DOHH2 (cell line): ENCODE results near the gene EZR.

Experiments used
- H3F3A ChIP-seq: fragments of 200-600 bp; sonication (generic), shearing (Covaris generic); 2 replicates; pipeline ENCODE4 v1.6.0; 2016; ENCODE audit warnings: antibody characterized with exemption, mild to moderate bottlenecking; ENCODE audit not compliant: control insufficient read depth, insufficient read depth
- H3K27ac ChIP-seq: fragments of 200-600 bp; sonication (generic); 2 replicates; pipeline ENCODE4 v1.5.1; 2014; ENCODE audit warnings: low read depth, mild to moderate bottlenecking, low read length, moderate library complexity
- H3K27me3 ChIP-seq: fragments of 200-600 bp; sonication (generic); 2 replicates; pipeline ENCODE4 v1.6.1; 2014; ENCODE audit warnings: mild to moderate bottlenecking, low read length, mixed read lengths; ENCODE audit not compliant: control insufficient read depth
- H3K36me3 ChIP-seq: fragments of 200-600 bp; sonication (generic); 2 replicates; pipeline ENCODE4 v1.6.1; 2014; ENCODE audit warnings: mild to moderate bottlenecking, low read length, moderate library complexity, mixed read lengths; ENCODE audit not compliant: control insufficient read depth
- H3K4me1 ChIP-seq: fragments of 200-600 bp; sonication (generic); 2 replicates; pipeline ENCODE4 v1.6.1; 2014; ENCODE audit warnings: mild to moderate bottlenecking, low read length, mixed read lengths; ENCODE audit not compliant: control insufficient read depth
- H3K4me2 ChIP-seq: fragments of 200-600 bp; sonication (generic); 2 replicates; pipeline ENCODE4 v1.6.0; 2014; ENCODE audit warnings: mild to moderate bottlenecking, low read length, moderate library complexity
- H3K4me3 ChIP-seq: fragments of 200-600 bp; sonication (generic); 2 replicates; pipeline ENCODE4 v1.5.1; 2014; ENCODE audit warnings: mild to moderate bottlenecking, low read length, mixed read lengths
- H3K79me2 ChIP-seq: fragments of 200-600 bp; sonication (generic); 2 replicates; pipeline ENCODE4 v1.6.1; 2014; ENCODE audit warnings: mild to moderate bottlenecking, low read length, mixed read lengths; ENCODE audit not compliant: control insufficient read depth
- H3K9me2 ChIP-seq: fragments of 200-600 bp; sonication (generic); replicated peaks from 2 replicates; pipeline ENCODE4 v1.6.1; 2014; ENCODE audit warnings: mild to moderate bottlenecking, low read length, mixed read lengths; ENCODE audit not compliant: control insufficient read depth
- H3K9me3 ChIP-seq: fragments of 200-600 bp; sonication (generic); 2 replicates; pipeline ENCODE4 v1.6.1; 2014; ENCODE audit warnings: antibody characterized with exemption, low read length, mixed read lengths; ENCODE audit not compliant: control insufficient read depth, insufficient read depth
- H4K20me1 ChIP-seq: fragments of 200-600 bp; sonication (generic); 2 replicates; pipeline ENCODE4 v1.6.0; 2014; ENCODE audit warnings: low read depth, mild to moderate bottlenecking, antibody characterized with exemption, low read length, moderate library complexity; ENCODE audit not compliant: control insufficient read depth, insufficient read depth
- EZH2phosphoT487 ChIP-seq: fragments of 200-600 bp; sonication (generic); IDR thresholded peaks from 2 replicates; pipeline ENCODE4 v1.6.1; 2017; ENCODE audit warnings: borderline replicate concordance, mild to moderate bottlenecking, antibody characterized with exemption, low read length, moderate library complexity, mixed read lengths
- TF ChIP-seq, protein P1 (sequence below): fragments of 200-600 bp; sonication (generic); IDR thresholded peaks from one replicate; pipeline ENCODE4 v1.5.1; 2014; ENCODE audit warnings: antibody characterized with exemption, mild to moderate bottlenecking, low read depth, low read length; ENCODE audit not compliant: poor library complexity, severe bottlenecking

Gene EZR

DNA sequence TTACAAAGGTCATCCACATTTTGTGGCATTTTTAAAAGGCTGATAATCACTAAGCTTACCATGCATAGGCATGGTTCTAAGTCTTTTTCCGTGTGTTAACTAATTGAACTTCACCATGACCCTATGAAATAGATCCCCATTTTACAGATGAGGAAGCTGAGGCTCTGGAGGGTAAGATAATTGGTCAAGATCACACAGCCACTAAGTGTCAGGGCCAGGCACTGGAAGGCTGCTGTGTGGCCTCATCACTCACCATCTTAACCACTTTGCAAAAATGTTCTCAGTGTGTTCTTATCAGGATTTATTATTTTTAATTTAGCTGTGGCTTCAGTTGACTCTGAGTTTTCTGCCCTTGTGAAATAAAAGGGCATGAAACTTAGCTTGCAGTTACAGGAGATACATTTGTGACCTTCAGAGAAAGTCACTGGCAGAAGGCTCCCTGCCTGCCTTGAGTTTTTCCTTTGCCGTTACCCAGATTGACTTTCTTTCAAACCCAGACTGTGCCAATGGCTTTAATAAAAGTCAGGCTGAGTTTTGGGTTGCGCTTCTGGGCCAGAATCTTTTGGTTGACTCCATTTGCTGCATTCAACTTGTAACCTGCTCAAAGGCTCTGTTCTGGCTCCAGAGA is 82.0 kb downstream of the EZR start:
- H3K9me2 ChIP-seq = no peaks in the 10 kb centered on the region
- H3K9me3 ChIP-seq = peaks cover 11% of the 10 kb centered on the region
- H3K4me2 ChIP-seq = no peak overlapping the region
- TF ChIP-seq, protein P1, sequence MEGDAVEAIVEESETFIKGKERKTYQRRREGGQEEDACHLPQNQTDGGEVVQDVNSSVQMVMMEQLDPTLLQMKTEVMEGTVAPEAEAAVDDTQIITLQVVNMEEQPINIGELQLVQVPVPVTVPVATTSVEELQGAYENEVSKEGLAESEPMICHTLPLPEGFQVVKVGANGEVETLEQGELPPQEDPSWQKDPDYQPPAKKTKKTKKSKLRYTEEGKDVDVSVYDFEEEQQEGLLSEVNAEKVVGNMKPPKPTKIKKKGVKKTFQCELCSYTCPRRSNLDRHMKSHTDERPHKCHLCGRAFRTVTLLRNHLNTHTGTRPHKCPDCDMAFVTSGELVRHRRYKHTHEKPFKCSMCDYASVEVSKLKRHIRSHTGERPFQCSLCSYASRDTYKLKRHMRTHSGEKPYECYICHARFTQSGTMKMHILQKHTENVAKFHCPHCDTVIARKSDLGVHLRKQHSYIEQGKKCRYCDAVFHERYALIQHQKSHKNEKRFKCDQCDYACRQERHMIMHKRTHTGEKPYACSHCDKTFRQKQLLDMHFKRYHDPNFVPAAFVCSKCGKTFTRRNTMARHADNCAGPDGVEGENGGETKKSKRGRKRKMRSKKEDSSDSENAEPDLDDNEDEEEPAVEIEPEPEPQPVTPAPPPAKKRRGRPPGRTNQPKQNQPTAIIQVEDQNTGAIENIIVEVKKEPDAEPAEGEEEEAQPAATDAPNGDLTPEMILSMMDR = no peak
- no peak for TF ChIP-seq EZH2phosphoT487
- H3K4me1 ChIP-seq = no peaks in the 10 kb centered on the region
- H3K27ac ChIP-seq = no peak overlapping the region
- H3F3A ChIP-seq = no peaks in the 10 kb centered on the region
- H3K4me3 ChIP-seq = no peak overlapping the region
- H3K27me3 ChIP-seq = no peaks in the 10 kb centered on the region; the same call in 1 of the 2 replicates
- no peaks in the 10 kb centered on the region for H3K36me3 ChIP-seq
- no peaks in the 10 kb centered on the region for H4K20me1 ChIP-seq
- no peaks in the 10 kb centered on the region for H3K79me2 ChIP-seq

DNA sequence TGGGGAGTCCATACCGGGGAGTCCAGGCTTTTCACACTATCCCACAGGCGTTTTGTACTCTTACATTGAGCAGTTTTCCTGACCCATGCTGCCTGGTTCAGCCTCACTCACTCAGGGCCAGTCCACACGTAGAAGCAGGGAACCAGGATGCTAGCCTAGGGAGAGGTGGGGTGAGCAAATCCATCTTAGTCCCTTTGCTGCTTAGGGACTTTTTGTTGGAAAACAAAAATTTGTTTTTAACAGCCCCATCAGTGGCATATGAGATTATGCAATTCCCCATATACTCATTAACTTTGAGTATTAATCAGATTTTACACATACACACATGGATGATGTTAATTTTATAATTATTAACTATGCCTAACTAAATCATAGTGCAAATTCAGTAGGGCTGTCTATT is 84.2 kb downstream of the EZR start:
- Histone ChIP-seq H3K4me2 (no peak overlapping the region), H3K9me2 (no peaks in the 10 kb centered on the region), H3K4me1 (peaks cover under 1% of the 10 kb centered on the region; the same call in 1 of the 2 replicates), H3K27ac (no peak overlapping the region), H3K27me3 (no peaks in the 10 kb centered on the region; the same call in 1 of the 2 replicates), H3K9me3 (peaks cover 12% of the 10 kb centered on the region; the same call in 1 of the 2 replicates), H3K4me3 (no peak overlapping the region), H3K79me2 (no peaks in the 10 kb centered on the region), H3F3A (no peaks in the 10 kb centered on the region), H3K36me3 (no peaks in the 10 kb centered on the region), H4K20me1 (no peaks in the 10 kb centered on the region)
- TF ChIP-seq EZH2phosphoT487 = no peak
- TF ChIP-seq, protein P1 = no peak

DNA sequence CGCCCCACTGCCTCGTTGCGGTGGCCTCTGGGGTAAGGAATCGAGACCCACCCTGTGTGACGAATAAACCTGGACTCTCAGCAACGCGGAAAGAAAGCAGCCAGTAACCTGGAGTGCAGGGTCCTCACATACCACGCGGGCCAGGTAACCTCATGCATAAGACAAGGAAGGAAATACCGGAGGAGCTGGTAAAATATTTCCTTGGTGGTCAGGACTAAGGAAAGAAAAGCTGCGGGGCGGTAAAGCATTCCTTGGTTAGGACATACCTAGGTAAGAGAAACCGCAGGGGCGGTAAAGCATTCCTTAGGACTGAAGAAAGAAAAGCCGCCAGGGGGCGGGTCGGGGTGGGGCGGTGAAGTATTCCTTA is 88.6 kb downstream of the EZR start:
- H3K9me2 ChIP-seq = no peaks in the 10 kb centered on the region
- H3K27me3 ChIP-seq = no peaks in the 10 kb centered on the region
- TF ChIP-seq EZH2phosphoT487 = no peak
- TF ChIP-seq, protein P1 = no peak
- no peaks in the 10 kb centered on the region for H3K36me3 ChIP-seq
- no peak overlapping the region for H3K27ac ChIP-seq
- no peaks in the 10 kb centered on the region for H4K20me1 ChIP-seq
- H3K4me1 ChIP-seq = peaks cover 3% of the 10 kb centered on the region; the same call in 1 of the 2 replicates
- H3K9me3 ChIP-seq = peaks cover 9% of the 10 kb centered on the region; the same call in 1 of the 2 replicates
- no peak overlapping the region for H3K4me3 ChIP-seq
- no peaks in the 10 kb centered on the region for H3F3A ChIP-seq
- no peaks in the 10 kb centered on the region for H3K79me2 ChIP-seq
- H3K4me2 ChIP-seq = no peak overlapping the region
